ENCODE data around the gene PTCHD1.

DNA sequence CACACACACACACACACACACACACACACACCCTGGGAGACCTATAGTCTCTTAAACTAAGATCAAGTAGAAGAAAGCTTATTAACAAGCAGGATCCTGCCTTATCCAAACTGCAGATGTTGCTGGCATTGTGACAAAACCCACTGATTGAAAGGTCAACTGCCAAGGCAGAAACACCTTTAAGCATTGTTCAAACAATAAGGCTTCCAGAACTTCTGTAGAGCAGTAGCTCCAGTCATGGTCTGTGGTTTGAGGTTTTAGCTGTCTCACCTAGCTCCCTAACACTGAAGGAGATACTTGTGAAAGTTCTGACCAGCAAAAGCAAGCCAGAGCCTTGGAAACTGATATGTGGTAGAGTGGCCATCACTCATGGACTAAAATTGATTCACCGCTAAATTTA, 59.8 kb downstream of the PTCHD1 start:
- TF ChIP-seq POLR2A (IDR thresholded peaks at IDR 0.05) (no peak), CTCF (IDR thresholded peaks at IDR 0.05 in 4 of 5, conservative IDR thresholded peaks at IDR 0.05 in 1 of 5) (no peak)
